ENCODE measurements around the gene TGFB2. TPM values are rescaled to one million over a fixed set of nuclear protein-coding genes. Genes with fewer than 3 reads are reported as not detected.

The TGFB2 gene
- total RNA-seq, 2 experiments from 2014 or later, result 0.03 to 0.11 TPM

DNA sequence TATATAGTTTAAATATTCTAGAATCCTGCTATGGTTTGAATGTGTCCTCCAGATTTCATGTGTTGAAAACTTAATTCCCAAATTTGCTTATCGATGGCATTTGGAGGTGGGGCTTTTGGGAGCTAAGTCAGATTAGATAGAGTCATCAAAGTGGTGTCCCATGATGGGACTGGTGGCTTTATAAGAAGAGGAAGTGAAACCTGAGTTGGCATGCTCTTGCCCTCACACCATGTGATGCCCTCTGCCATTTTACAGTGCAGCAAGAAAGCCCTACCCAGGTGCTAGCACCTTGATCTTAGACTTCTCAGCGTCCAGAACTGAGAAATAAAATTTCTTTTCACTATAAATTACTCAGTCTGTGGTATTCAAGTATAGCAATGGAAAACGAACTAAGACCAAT is 111.3 kb downstream of the TGFB2 start:
- intact Hi-C loops (cut with micrococcal nuclease; ENCODE audit: unreplicated experiment), result no loop called here
- no TSS peak for BruUV-seq (replicated peaks)
- no peaks in the 10 kb centered on the region for H3K36me3 ChIP-seq (ENCODE audit: insufficient read depth, low read length)
- POLR2A ChIA-PET, result interaction anchor here (1.2 kb wide), 1 partner anchor 28 kb away, joined by 3 read pairs; no protein-coding TSS in a partner anchor
- no peak overlapping the region for H3K27ac ChIP-seq (ENCODE audit: low read depth, low read length, poor library complexity, severe bottlenecking)
- H3K79me2 ChIP-seq (ENCODE audit: insufficient read depth, low read depth, low read length), result no peaks in the 10 kb centered on the region
- H3K4me1 ChIP-seq (ENCODE audit: insufficient read depth, low read length, poor library complexity, severe bottlenecking), result no peaks in the 10 kb centered on the region
- no peaks in the 10 kb centered on the region for H3K9me3 ChIP-seq (ENCODE audit: low read length)
- TF ChIP-seq, protein P1, sequence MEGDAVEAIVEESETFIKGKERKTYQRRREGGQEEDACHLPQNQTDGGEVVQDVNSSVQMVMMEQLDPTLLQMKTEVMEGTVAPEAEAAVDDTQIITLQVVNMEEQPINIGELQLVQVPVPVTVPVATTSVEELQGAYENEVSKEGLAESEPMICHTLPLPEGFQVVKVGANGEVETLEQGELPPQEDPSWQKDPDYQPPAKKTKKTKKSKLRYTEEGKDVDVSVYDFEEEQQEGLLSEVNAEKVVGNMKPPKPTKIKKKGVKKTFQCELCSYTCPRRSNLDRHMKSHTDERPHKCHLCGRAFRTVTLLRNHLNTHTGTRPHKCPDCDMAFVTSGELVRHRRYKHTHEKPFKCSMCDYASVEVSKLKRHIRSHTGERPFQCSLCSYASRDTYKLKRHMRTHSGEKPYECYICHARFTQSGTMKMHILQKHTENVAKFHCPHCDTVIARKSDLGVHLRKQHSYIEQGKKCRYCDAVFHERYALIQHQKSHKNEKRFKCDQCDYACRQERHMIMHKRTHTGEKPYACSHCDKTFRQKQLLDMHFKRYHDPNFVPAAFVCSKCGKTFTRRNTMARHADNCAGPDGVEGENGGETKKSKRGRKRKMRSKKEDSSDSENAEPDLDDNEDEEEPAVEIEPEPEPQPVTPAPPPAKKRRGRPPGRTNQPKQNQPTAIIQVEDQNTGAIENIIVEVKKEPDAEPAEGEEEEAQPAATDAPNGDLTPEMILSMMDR (conservative IDR thresholded peaks at IDR 0.05; ENCODE audit: low read length), result no peak
- TF ChIP-seq EZH2phosphoT487 (IDR thresholded peaks at IDR 0.05; ENCODE audit: borderline replicate concordance, low read depth, low read length), result no peak
- no peak overlapping the region for H2AFZ ChIP-seq (ENCODE audit: low read length)
- CTCF ChIA-PET (ENCODE audit: unreplicated experiment), result no interaction called here
- no peak overlapping the region for H3K4me3 ChIP-seq (ENCODE audit: low read depth, low read length, poor library complexity, severe bottlenecking)
- DNase-seq (ENCODE audit: low spot score), result peak; percentile 7
- H4K20me1 ChIP-seq (ENCODE audit: insufficient read depth, low read length), result no peaks in the 10 kb centered on the region
- no peak overlapping the region for H3K4me2 ChIP-seq (ENCODE audit: low read length)
- H3K9me2 ChIP-seq (ENCODE audit: insufficient read depth, low read length), result no peaks in the 10 kb centered on the region

DNA sequence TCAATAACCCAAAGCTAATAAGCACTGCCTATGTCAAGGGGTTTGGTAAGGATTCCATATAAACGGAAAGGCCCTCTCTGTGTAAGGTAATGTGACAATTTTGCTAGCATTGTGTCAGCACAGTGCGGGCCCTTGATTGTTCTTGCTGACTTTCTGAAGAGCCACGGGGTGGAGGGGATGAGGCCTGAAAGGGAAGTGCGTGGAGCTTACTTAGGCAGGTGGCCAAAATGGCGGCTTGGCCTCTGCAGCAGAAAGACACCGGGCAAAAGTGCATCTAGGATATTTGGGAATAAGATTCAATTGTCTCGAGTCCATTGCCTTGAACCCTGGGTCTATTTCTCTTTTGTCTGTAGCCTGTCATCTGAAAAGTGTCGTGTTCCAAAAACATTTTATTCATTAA is 114.3 kb downstream of the TGFB2 start:
- Histone ChIP-seq H3K9me3 (ENCODE audit: low read length) (no peaks in the 10 kb centered on the region), H3K4me3 (ENCODE audit: low read depth, low read length, poor library complexity, severe bottlenecking) (no peak overlapping the region), H3K9me2 (ENCODE audit: insufficient read depth, low read length) (no peaks in the 10 kb centered on the region), H3K4me2 (ENCODE audit: low read length) (no peak overlapping the region), H3K36me3 (ENCODE audit: insufficient read depth, low read length) (no peaks in the 10 kb centered on the region), H3K4me1 (ENCODE audit: insufficient read depth, low read length, poor library complexity, severe bottlenecking) (no peaks in the 10 kb centered on the region), H2AFZ (ENCODE audit: low read length) (no peak overlapping the region), H3K27ac (ENCODE audit: low read depth, low read length, poor library complexity, severe bottlenecking) (no peak overlapping the region), H3K79me2 (ENCODE audit: insufficient read depth, low read depth, low read length) (no peaks in the 10 kb centered on the region), H4K20me1 (ENCODE audit: insufficient read depth, low read length) (no peaks in the 10 kb centered on the region)
- POLR2A ChIA-PET, result no interaction called here
- CTCF ChIA-PET (ENCODE audit: unreplicated experiment), result no interaction called here
- TF ChIP-seq, protein P1 (conservative IDR thresholded peaks at IDR 0.05; ENCODE audit: low read length), result no peak
- TF ChIP-seq EZH2phosphoT487 (IDR thresholded peaks at IDR 0.05; ENCODE audit: borderline replicate concordance, low read depth, low read length), result no peak
- no TSS peak for BruUV-seq (replicated peaks)
- no peak for DNase-seq (ENCODE audit: low spot score)
- intact Hi-C loops (cut with micrococcal nuclease; ENCODE audit: unreplicated experiment), result no loop called here

DNA sequence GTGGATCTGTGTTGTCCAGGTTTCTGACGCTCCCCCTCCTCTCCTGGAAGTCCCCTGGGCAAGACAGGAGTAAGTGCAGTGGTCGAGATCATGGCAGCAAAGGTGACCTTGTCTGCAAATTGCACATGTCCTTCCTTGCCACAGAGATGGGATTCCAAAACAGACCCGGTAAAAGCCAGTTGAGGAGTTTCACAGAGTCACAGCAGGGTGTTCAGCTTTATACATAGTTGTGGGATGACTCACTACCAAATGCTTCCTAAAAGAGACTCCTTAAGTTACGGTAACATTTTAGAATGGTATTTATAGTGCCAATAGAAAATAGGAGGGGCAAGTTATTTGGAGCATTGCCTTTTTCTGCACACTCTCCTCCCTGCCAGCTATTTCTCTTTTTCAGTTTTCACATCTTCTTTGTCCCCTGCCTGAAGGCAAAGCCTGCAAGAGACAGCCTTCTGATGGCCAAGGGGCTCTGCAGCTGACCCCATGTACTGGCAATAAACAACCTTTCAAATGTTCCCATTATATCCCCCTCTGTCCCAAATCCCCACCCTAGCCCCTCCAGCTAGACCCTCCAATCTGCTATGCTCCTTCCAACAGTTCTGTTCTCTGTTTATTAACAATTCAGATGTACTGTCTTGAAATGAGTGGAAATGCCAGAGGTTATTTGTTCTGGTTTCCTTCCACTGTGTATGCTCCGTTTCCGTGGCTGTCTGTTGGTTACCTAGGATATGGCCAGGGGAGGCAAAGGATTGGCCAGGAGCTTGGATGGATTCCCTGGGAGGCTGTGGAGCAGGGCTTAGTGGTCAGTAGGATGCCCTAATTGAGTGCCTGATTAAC is 115.0 kb downstream of the TGFB2 start:
- no peak for DNase-seq (ENCODE audit: low spot score)
- TF ChIP-seq, protein P1 (conservative IDR thresholded peaks at IDR 0.05; ENCODE audit: low read length), result no peak
- TF ChIP-seq EZH2phosphoT487 (IDR thresholded peaks at IDR 0.05; ENCODE audit: borderline replicate concordance, low read depth, low read length), result no peak
- intact Hi-C loops (cut with micrococcal nuclease; ENCODE audit: unreplicated experiment), result no loop called here
- ChIA-PET POLR2A (no interaction called here), CTCF (ENCODE audit: unreplicated experiment) (no interaction called here)
- no TSS peak for BruUV-seq (replicated peaks)
- Histone ChIP-seq H3K36me3 (ENCODE audit: insufficient read depth, low read length) (no peaks in the 10 kb centered on the region), H3K9me3 (ENCODE audit: low read length) (no peaks in the 10 kb centered on the region), H3K4me1 (ENCODE audit: insufficient read depth, low read length, poor library complexity, severe bottlenecking) (no peaks in the 10 kb centered on the region), H3K4me2 (ENCODE audit: low read length) (no peak overlapping the region), H3K79me2 (ENCODE audit: insufficient read depth, low read depth, low read length) (no peaks in the 10 kb centered on the region), H2AFZ (ENCODE audit: low read length) (no peak overlapping the region), H3K9me2 (ENCODE audit: insufficient read depth, low read length) (no peaks in the 10 kb centered on the region), H4K20me1 (ENCODE audit: insufficient read depth, low read length) (no peaks in the 10 kb centered on the region), H3K4me3 (ENCODE audit: low read depth, low read length, poor library complexity, severe bottlenecking) (no peak overlapping the region), H3K27ac (ENCODE audit: low read depth, low read length, poor library complexity, severe bottlenecking) (no peak overlapping the region)
